GM12873 (cell line): ENCODE measurements around the gene BECN2.

Experiments
- CTCF ChIP-seq: IDR thresholded peaks from 2 replicates; pipeline ENCODE4 v1.5.1; 2012; ENCODE audit warnings: low read depth, mild to moderate bottlenecking, moderate library complexity, low read length, control low read depth; ENCODE audit not compliant: insufficient read depth; ENCODE audit errors: missing control alignments

Gene BECN2

GRCh38 chr1:242006976-242007375 is 49.4 kb downstream of the BECN2 start:
- TF ChIP-seq CTCF: no peak
